Activated T-cell treated with anti-CD3 and anti-CD28 coated beads, Interleukin-2, amount 50 U/mL, for 72 hours (primary cell): Measurements from ENCODE around the gene SRRD. TPM values are rescaled to one million over a fixed set of nuclear protein-coding genes. Genes with fewer than 3 reads are reported as not detected.

Experiments used
- ATAC-seq, 2 donors: fragments of 150-1000 bp; cut with Tn5 transposase; replicated peaks in 1 of 2; 2 replicates each; pipeline ENCODE4 v1.10.0; 2021; ENCODE audit warnings: moderate library complexity in 2 of 2, mild to moderate bottlenecking in 1 of 2
- DNase-seq, 2 donors: peaks; one replicate each; pipeline ENCODE4 v3.0.0; 2021 to 2022; ENCODE audit warnings: mixed read lengths in 1 of 2
- H3K27ac Mint-ChIP-seq: one replicate; pipeline ENCODE4 v1.8.0; 2022; ENCODE audit warnings: mild to moderate bottlenecking, moderate library complexity, mixed read lengths
- H3K27me3 Mint-ChIP-seq: one replicate; pipeline ENCODE4 v1.8.0; 2022; ENCODE audit warnings: low read depth, mixed read lengths
- H3K36me3 Mint-ChIP-seq, 2 donors: one replicate each; pipeline ENCODE4 v1.8.0; 2022; ENCODE audit warnings: mixed read lengths in 2 of 2, mild to moderate bottlenecking in 1 of 2; ENCODE audit not compliant: insufficient read depth in 2 of 2
- H3K4me1 Mint-ChIP-seq: one replicate; pipeline ENCODE4 v1.8.0; 2022; ENCODE audit warnings: low read depth, mixed read lengths
- H3K4me3 Mint-ChIP-seq, 2 donors: one replicate each; pipeline ENCODE4 v1.8.0; 2022; ENCODE audit warnings: mild to moderate bottlenecking in 2 of 2, mixed read lengths in 2 of 2, moderate library complexity in 2 of 2
- H3K9me3 Mint-ChIP-seq, 2 donors: one replicate each; pipeline ENCODE4 v1.8.0; 2022; ENCODE audit warnings: mixed read lengths in 2 of 2
- total RNA-seq, 2 donors: library from RNA; stranded (reverse); gene quantifications; one replicate each; pipeline ENCODE4 v1.2.3, GENCODE V29; 2022

SRRD gene
- total RNA-seq, 2 donors from 2014 or later, result 13.5 to 20.0 TPM

DNA sequence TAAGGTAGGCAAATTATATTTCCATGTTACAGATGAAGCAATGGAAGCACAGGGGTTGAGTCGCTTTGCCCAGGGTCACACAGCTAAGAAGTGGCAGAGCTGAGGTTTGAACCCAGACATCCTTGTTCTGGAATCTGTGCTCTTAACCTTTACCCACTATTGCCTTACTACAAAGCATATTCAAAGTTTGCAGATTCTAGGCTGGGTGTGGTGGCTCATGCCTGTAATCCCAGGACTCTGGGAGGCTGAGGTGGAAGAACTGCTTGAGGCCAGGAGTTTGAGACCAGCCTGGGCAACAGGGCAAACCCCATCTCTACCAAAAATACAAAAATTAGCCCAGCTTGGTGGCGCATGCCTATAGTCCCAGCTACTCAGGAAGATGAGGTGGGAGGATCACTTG is 56.4 kb downstream of the SRRD start:
- H3K36me3 Mint-ChIP-seq, result peaks cover 1 to 4% of the 10 kb centered on the region in 2 donors
- no peak overlapping the region for H3K27ac Mint-ChIP-seq

DNA sequence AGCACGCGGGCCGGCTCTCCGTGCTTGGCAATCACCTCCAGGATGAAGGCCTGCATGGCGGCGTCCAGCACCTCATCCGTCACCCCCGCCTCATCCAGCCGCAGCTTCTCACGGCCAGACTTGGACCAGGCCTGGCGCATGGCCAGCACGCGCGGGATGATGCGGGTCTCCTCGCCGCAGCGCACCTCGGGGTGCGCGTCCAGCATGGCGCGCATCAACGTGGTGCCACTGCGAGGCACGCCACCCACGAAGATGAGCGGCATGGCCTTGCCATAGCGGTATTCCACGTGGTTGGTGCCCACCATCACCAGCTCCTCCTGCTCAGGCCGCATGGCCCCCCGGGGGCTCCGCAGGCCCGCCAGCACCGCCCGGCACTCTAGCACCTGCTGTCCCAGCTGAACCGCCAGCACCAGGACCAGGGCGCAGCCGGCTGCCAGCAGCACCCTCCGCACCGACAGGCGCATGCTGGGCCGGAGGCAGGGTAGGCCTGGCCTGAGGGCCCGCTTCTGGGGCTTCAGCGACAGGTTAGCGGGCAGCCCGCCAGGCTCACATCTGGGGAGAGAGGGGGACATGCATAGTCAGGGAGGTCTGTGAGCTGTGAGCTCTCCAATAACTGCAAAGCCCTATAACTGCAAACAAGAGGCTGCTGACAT is 57.6 kb downstream of the SRRD start:
- Mint-ChIP-seq H3K4me1 (peaks cover 7% of the 10 kb centered on the region), H3K9me3 (no peaks in the 10 kb centered on the region), H3K4me3 (no peak overlapping the region), H3K27ac (no peak overlapping the region), H3K27me3 (no peaks in the 10 kb centered on the region), H3K36me3 (peaks cover 2 to 4% of the 10 kb centered on the region in 2 donors)
- DNase-seq (no peak), ATAC-seq (no peak)

More for the DNA sequence above, 56.4 kb downstream of the SRRD start:
- Mint-ChIP-seq H3K4me1 (peaks cover 12% of the 10 kb centered on the region), H3K9me3 (no peaks in the 10 kb centered on the region), H3K4me3 (no peak overlapping the region), H3K27me3 (no peaks in the 10 kb centered on the region)
- DNase-seq (no peak), ATAC-seq (no peak)

DNA sequence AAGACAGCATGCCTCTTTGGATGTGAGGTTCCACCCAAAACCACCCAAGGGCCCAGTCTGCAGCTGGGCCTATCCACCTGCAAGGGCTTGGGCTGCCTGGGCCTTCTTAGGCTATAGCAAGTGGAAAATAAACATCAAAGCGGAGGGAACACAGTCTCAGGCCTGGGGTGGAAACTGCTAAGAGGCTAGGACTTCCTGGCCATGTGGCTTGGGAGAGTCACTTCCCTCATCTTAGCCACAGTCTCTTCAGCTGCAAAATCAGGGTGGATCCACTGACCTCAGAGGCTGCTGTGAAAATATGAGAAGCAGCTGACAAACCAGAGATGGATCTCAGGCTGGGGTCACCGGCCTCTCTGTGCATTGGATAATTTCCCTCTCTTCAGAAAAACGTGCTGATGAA is 59.2 kb downstream of the SRRD start:
- peaks cover 0 to 3% of the 10 kb centered on the region in 2 donors for H3K9me3 Mint-ChIP-seq
- no peaks in the 10 kb centered on the region for H3K27me3 Mint-ChIP-seq
- H3K4me1 Mint-ChIP-seq, result peaks cover 22% of the 10 kb centered on the region
- H3K4me3 Mint-ChIP-seq, result no peak overlapping the region
- H3K36me3 Mint-ChIP-seq, result peaks cover 7 to 8% of the 10 kb centered on the region in 2 donors
- peak in 1 of 2 donors; percentile 8 for DNase-seq
- no peak for ATAC-seq
- no peak overlapping the region for H3K27ac Mint-ChIP-seq

Other genes with a start within 250 kb of the SRRD start
- 10 to 100 TPM; 14.6 to 18.1 TPM for gene ASPHD2, start 54.6 kb upstream of the SRRD start, total RNA-seq
- gene HPS4, start 94 bp upstream of the SRRD start, total RNA-seq, result 10 to 100 TPM; 50.5 to 62.2 TPM
- gene TFIP11, start 28.6 kb downstream of the SRRD start, total RNA-seq, result 10 to 100 TPM; 47.0 to 62.5 TPM
- 10 to 100 TPM; 19.0 to 23.2 TPM for gene TPST2, start 106.3 kb downstream of the SRRD start, total RNA-seq
- not detected for gene CRYBB1, start 134.2 kb downstream of the SRRD start, total RNA-seq
- under 1 TPM in 1 of 2 donors, not detected in 1; 0.63 TPM for gene CRYBA4, start 138.1 kb downstream of the SRRD start, total RNA-seq
- 100 to 1,000 TPM in 1 of 2 donors, 10 to 100 TPM in 1; 65.9 to 113 TPM for gene MIAT, start 173.7 kb downstream of the SRRD start, total RNA-seq